H54 (cell line): ENCODE results near the gene NMT1.

Source experiments
- DNase-seq: peaks from one replicate; pipeline ENCODE4 v3.0.0; 2011; ENCODE audit warnings: low spot score, mixed read lengths; ENCODE audit not compliant: insufficient read length
- FAIRE-seq: peaks from 3 replicates; lab custom pipeline; 2011; peaks lifted over from hg19 to GRCh38; lab: Jason Lieb, UNC
- POLR2A ChIP-seq: IDR thresholded peaks from 2 replicates; pipeline ENCODE4 v1.6.1; 2011; ENCODE audit warnings: low read depth, mild to moderate bottlenecking, low read length

Gene NMT1

DNA sequence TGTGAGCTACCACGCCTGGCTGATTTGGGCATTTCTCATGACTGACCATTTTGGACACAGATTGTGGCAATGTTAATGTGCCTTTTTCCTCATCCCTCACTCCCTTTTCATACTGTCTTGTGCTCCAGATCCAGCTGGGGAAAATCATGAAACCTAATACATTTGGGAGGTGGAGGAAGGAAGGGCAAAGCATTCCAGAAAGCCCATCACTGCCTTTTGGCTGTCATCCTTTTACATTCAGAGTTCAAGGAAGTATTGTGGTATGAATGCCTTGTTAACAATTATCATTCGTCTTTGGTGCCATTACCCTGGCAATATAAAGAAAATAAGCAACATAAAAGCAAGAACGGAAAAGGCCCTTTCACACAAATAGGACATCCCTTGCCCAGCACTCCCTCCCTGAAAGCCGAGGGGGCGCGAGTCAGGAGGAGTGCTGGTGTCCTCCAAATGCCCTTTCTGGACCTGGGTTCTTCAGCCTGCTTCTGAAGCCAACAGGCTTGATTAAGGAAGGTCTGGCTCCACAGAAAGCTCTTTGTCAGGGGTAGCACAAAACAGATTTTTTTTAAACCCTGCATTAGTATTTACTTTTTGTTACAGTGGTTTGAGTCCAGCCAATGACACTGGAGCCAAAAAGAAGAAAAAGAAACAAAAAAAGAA, 20.1 kb downstream of the NMT1 start:
- no peak for DNase-seq
- TF ChIP-seq POLR2A, result no peak
- FAIRE-seq, result no peak

GRCh38 chr17:45086391-45086790, 25.3 kb downstream of the NMT1 start:
- no peak for FAIRE-seq
- no peak for TF ChIP-seq POLR2A
- DNase-seq, result no peak

DNA sequence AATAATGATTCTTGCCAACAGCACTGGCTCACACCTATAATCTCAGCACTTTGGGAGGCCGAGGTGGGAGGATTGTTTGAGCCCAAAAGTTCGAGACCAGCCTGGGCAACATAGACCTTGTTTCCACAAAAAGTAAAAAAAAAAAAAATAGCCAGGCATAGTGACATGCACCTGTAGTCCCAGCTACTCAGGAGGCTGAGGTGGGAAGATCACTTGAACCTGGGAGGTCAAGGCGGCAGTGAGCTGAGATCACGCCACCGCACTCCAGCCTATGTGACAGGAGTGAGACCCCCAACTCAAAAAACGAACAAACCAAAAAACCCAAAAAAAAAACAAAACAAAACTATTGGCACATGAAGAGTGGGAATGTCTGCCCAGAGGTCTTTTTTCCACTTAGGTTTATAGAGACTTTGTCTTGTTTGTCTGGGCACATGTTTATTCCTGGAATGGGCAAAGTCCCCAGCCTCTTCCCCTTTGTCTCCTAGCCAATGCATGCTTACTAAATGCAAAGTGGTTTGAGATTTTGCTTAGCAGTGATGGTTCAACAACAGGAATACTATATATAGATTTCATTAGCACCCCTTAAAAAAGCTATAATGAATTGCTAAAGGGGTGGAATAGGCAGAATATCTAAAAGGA, 25.9 kb downstream of the NMT1 start:
- TF ChIP-seq POLR2A, result no peak

DNA sequence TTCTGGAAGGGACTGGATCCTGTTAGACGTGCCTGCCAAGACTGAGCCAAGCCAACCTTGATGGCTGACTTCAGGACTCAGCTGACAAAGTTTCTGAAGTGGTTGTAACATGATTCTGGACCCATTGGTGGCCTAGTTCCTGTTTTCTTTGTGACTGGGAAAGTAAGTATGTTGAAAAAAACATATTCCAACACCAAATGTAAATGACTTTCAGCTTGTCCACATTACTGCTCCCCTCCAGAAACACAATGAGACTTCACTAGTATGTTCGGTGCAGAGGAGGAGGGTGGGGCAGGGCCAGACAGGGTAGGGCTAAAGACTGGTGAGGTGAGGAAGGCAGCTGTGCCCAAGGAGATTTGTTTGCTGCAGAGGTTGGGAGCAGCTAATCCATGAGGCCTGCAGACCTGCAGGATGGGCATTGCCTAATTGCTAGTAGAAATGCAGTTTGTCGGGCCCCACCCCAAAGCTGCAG, 26.4 kb downstream of the NMT1 start:
- no peak for FAIRE-seq
- no peak for TF ChIP-seq POLR2A
- DNase-seq, result no peak

More for the DNA sequence above, 25.9 kb downstream of the NMT1 start:
- FAIRE-seq, result no peak
- DNase-seq, result no peak

GRCh38 chr17:45087978-45088377, 26.9 kb downstream of the NMT1 start:
- DNase-seq (no peak), FAIRE-seq (no peak)
- no peak for TF ChIP-seq POLR2A

DNA sequence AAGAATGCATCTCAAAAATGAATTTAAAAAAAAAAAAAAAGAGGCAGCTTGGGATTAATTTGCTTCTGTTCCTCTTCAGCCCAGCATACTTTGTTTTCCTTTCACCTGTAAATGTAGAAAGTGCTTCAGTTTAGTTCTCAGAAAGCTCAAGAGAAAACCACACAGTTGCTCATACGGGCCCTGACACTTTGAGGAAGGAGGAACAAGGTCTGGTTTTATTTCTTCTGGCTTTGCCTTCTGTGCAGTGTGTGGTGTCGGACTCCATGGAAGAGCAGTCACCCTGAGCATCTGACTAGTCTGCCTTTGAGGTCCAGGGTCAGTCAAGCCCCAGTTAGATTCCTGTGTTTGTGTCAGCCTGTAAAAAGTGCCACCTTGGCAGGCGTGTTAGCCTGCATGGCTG, 27.6 kb downstream of the NMT1 start:
- DNase-seq (no peak), FAIRE-seq (no peak)
- TF ChIP-seq POLR2A, result no peak

DNA sequence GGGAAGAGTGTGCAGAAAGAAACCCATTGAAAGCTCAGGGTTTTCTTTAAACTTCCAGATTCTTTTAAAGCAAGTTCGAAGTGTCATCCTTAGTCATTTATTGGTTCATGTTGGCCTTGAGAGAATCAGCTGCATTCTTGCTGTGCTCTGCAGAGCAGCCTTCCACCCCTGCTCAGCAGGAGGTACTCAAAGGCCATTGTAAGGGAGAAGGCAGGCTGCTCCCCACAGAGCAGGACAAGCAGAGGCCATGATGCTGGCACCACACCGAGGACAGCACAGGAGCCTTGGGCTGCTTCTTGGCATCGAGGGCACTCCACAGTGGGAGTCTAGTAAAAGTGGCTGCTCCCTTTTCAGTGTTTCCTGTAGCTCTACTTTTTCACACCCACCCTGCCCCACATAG, 29.6 kb downstream of the NMT1 start:
- DNase-seq, result no peak
- no peak for FAIRE-seq
- TF ChIP-seq POLR2A, result no peak

GRCh38 chr17:45091778-45092425, 30.8 kb downstream of the NMT1 start:
- DNase-seq, result no peak
- no peak for FAIRE-seq

DNA sequence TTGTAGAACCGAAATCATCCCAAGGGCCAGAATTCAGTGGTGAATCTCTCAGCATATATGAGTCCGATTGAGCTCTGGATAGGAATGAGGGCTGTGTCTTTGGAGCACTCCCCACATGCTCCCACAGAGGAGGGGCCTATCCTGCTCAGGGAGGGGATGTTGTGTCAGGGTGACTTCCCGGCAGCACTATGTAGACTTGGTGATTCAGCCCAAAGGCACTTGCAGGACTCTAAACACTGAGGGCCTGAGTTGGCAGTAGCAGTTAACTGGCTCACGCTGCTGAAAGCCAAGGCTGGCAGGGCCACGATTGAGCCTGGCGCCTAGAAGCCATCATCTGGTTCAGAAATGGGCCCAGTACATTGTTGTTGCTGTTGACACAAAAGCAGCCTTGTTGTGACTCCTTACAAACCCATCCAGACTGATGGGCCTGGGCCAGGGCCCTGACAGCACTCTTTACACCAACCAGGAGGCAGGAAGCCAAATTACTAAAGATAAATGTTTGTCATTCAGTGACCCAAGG, 31.9 kb downstream of the NMT1 start:
- FAIRE-seq, result peak; percentile 88
- DNase-seq, result peak; percentile 98

More at GRCh38 chr17:45091778-45092425, 30.8 kb downstream of the NMT1 start:
- no peak for TF ChIP-seq POLR2A

DNA sequence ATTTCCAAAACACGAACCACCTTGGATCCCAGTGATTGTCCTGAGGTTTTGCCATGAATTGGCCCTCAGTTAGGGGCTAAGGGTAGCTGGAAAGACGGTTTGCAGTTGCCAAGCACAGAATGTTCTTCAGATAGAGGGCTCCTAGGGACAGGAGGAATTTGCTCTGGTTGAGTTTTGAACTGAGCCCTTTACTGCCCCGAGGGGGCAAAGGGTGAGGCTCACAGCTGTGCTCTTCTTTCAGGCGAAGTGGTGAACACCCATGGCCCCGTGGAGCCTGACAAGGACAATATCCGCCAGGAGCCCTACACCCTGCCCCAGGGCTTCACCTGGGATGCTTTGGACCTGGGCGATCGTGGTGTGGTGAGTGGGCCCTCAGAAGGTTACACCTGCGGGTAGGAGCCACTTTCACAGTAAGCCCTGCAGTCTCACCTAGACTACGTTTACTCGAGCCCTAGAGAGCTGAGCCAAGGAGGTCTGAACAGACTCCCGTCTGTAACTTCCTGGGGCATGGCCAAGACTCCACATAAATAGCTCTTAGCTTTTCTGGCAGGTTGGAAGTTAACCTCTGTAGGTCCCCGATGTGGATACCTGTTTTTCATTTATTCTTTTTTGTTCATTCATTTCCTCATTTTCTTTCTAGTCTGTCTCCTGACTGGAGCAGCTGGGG, 32.5 kb downstream of the NMT1 start:
- DNase-seq (no peak), FAIRE-seq (no peak)
- no peak for TF ChIP-seq POLR2A

More for the DNA sequence above, 31.9 kb downstream of the NMT1 start:
- TF ChIP-seq POLR2A, result 0 out of 2 replicates have a peak, but pooled peaks have one; percentile 18

DNA sequence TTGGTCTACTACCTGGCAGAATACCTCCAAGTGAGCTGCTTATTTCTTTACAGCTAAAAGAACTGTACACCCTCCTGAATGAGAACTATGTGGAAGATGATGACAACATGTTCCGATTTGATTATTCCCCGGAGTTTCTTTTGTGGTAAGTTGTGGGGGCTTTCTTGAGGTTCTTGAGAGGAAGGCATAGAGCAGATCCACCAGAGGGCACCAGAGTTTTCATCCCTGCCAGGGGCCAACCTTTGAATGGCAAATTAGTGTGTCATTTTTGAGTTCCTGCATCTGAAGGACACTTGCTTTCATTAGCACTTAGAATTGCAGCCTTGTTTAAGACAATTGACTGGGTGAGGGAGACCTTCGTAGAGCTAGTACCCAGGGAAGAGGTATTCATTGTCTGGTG, 35.0 kb downstream of the NMT1 start:
- TF ChIP-seq POLR2A, result no peak
- FAIRE-seq (no peak), DNase-seq (no peak)

DNA sequence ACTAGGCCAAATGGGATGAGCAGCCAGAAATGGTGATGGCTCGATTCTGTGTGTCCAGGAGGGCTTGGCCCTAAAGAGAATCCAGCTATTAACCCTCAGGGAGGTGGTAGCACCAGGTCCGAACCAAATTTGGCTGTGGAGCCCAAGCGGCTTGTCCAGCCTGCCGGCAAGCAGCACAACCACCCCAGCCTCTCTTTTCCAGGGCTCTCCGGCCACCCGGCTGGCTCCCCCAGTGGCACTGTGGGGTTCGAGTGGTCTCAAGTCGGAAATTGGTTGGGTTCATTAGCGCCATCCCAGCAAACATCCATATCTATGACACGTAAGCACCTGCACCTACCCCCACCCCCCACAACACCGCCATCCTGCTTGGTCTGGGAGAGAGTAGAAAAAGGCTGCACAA, 35.8 kb downstream of the NMT1 start:
- no peak for DNase-seq
- TF ChIP-seq POLR2A, result no peak
- FAIRE-seq, result no peak

- DNase-seq, result no peak
- no peak for FAIRE-seq
- TF ChIP-seq POLR2A, result no peak
Observed at GRCh38 chr17:45098081-45098868, 37.2 kb downstream of the NMT1 start.
